Ectodermal cell (in vitro differentiated cells): ENCODE results near the gene NPEPL1.

ENCODE experiments used
- H3K27ac ChIP-seq: 2 replicates; pipeline ENCODE4 v1.7.0; 2013; ENCODE audit warnings: mild to moderate bottlenecking, low read depth, low read length; ENCODE audit not compliant: insufficient read depth, poor library complexity, severe bottlenecking
- H3K27me3 ChIP-seq: 2 replicates; pipeline ENCODE4 v1.7.0; 2013; ENCODE audit warnings: mild to moderate bottlenecking, low read length; ENCODE audit not compliant: insufficient read depth, control insufficient read depth, poor library complexity, severe bottlenecking
- H3K36me3 ChIP-seq: one replicate; pipeline ENCODE4 v1.7.0; 2013; ENCODE audit warnings: low read length; ENCODE audit not compliant: control insufficient read depth, insufficient read depth
- H3K4me1 ChIP-seq: one replicate; pipeline ENCODE4 v1.7.0; 2013; ENCODE audit warnings: low read length; ENCODE audit not compliant: control insufficient read depth, insufficient read depth
- H3K4me3 ChIP-seq: 2 replicates; pipeline ENCODE4 v1.7.0; 2013; ENCODE audit warnings: low read depth, low read length, control low read depth; ENCODE audit not compliant: insufficient read depth
- H3K9me3 ChIP-seq: 2 replicates; pipeline ENCODE4 v1.7.0; 2013; ENCODE audit warnings: mild to moderate bottlenecking, low read length, moderate library complexity; ENCODE audit not compliant: control insufficient read depth
- WGBS, 2 experiments: methylation state at CpG; one replicate each; pipeline ENCODE4 v1.1.7; 2013; ENCODE audit warnings: missing lambda C conversion rate in 2 of 2; 5-methylcytosine and 5-hydroxymethylcytosine counted together

NPEPL1 gene

GRCh38 chr20:58759947-58760346, 67.3 kb downstream of the NPEPL1 start:
- H3K27ac ChIP-seq: no peak overlapping the region
- 91 to 95% methylated on average over 3 of the region's 3 CpGs for WGBS, 2 experiments
- H3K4me1 ChIP-seq: no peaks in the 10 kb centered on the region
- no peaks in the 10 kb centered on the region for H3K36me3 ChIP-seq
- no peak overlapping the region for H3K4me3 ChIP-seq
- no peaks in the 10 kb centered on the region for H3K9me3 ChIP-seq
- peaks cover 19% of the 10 kb centered on the region for H3K27me3 ChIP-seq

- no peaks in the 10 kb centered on the region for H3K36me3 ChIP-seq
- no peak overlapping the region for H3K4me3 ChIP-seq
- no peak overlapping the region for H3K27ac ChIP-seq
- H3K9me3 ChIP-seq: no peaks in the 10 kb centered on the region
- H3K27me3 ChIP-seq: peaks cover 10% of the 10 kb centered on the region
- no peaks in the 10 kb centered on the region for H3K4me1 ChIP-seq
- 95 to 96% methylated on average over 3 of the region's 3 CpGs for WGBS, 2 experiments
Observed at GRCh38 chr20:58760856-58761255, 68.3 kb downstream of the NPEPL1 start.

GRCh38 chr20:58762120-58762519, 69.5 kb downstream of the NPEPL1 start:
- 85 to 92% methylated on average over 4 of the region's 4 CpGs for WGBS, 2 experiments
- Histone ChIP-seq H3K27me3 (no peaks in the 10 kb centered on the region), H3K36me3 (no peaks in the 10 kb centered on the region), H3K27ac (no peak overlapping the region), H3K9me3 (no peaks in the 10 kb centered on the region), H3K4me1 (no peaks in the 10 kb centered on the region), H3K4me3 (no peak overlapping the region)

- 92 to 96% methylated on average over 7 of the region's 7 CpGs for WGBS, 2 experiments
Observed at GRCh38 chr20:58763076-58763475, 70.5 kb downstream of the NPEPL1 start.

More at GRCh38 chr20:58763076-58763475, 70.5 kb downstream of the NPEPL1 start:
- Histone ChIP-seq H3K27me3 (no peaks in the 10 kb centered on the region), H3K4me1 (no peaks in the 10 kb centered on the region), H3K27ac (no peak overlapping the region), H3K4me3 (no peak overlapping the region), H3K9me3 (no peaks in the 10 kb centered on the region), H3K36me3 (no peaks in the 10 kb centered on the region)
